ENCODE data around the gene RGP1. TPM values are rescaled to one million over a fixed set of nuclear protein-coding genes. Genes with fewer than 3 reads are reported as not detected.

The RGP1 gene
- total and polyA plus RNA-seq, 12 donors, result 6.4 to 41.2 (median 22.3) TPM

GRCh38 chr9:35757226-35757891, 8.3 kb downstream of the RGP1 start:
- WGBS, 4 donors, result 1 to 3% (median 2%) methylated on average over 15 to 20 of the region's 20 CpGs
- intact Hi-C loops (cut with DNase I), result no loop called here
- no peak for TF ChIP-seq POLR2A (IDR thresholded peaks at IDR 0.05)
- no peak for TF ChIP-seq CTCF (IDR thresholded peaks at IDR 0.05)

GRCh38 chr9:35757892-35758275, 8.8 kb downstream of the RGP1 start:
- H3K9me3 ChIP-seq (replicated peaks in 1 of 3), result no peaks in the 10 kb centered on the region
- no peak for TF ChIP-seq POLR2A (IDR thresholded peaks at IDR 0.05)
- no peak for DNase-seq
- H3K36me3 ChIP-seq (replicated peaks in 1 of 2), result peaks cover 0 to 16% of the 10 kb centered on the region in 2 donors
- no peaks in the 10 kb centered on the region for H3K27me3 ChIP-seq
- peak overlapping the region in 1 of 4 donors; percentile 67 for H3K4me3 ChIP-seq
- intact Hi-C loops (cut with DNase I), result no loop called here
- peak overlapping the region in 3 of 5 donors; percentile 17 to 86 (median 74) for H3K27ac ChIP-seq
- H3K4me1 ChIP-seq (replicated peaks in 1 of 2), result peaks cover 12 to 28% of the 10 kb centered on the region in 2 donors

More at GRCh38 chr9:35757226-35757891, 8.3 kb downstream of the RGP1 start:
- peak overlapping the region in 4 of 5 donors; percentile 74 to 91 (median 84) for H3K27ac ChIP-seq
- peak; percentile 45 to 79 (median 50) for DNase-seq
- peaks cover 12 to 28% of the 10 kb centered on the region in 2 donors for H3K4me1 ChIP-seq (replicated peaks in 1 of 2)
- no peaks in the 10 kb centered on the region for H3K27me3 ChIP-seq
- peaks cover 0 to 21% of the 10 kb centered on the region in 2 donors for H3K36me3 ChIP-seq (replicated peaks in 1 of 2)
- H3K4me3 ChIP-seq, result peak overlapping the region in 3 of 4 donors; percentile 12 to 67 (median 58)
- H3K9me3 ChIP-seq (replicated peaks in 1 of 3), result no peaks in the 10 kb centered on the region

- Histone ChIP-seq H3K4me3 (no peak overlapping the region), H3K4me1 (replicated peaks in 1 of 2) (peaks cover 12 to 28% of the 10 kb centered on the region in 2 donors), H3K27ac (peak overlapping the region in 2 of 5 donors; percentile 43 to 86), H3K9me3 (replicated peaks in 1 of 3) (no peaks in the 10 kb centered on the region), H3K27me3 (no peaks in the 10 kb centered on the region), H3K36me3 (replicated peaks in 1 of 2) (peaks cover 0 to 9% of the 10 kb centered on the region in 2 donors)
- no peak for TF ChIP-seq POLR2A (IDR thresholded peaks at IDR 0.05)
- TF ChIP-seq CTCF (IDR thresholded peaks at IDR 0.05), result no peak
- 41 to 48% (median 43%) methylated on average over 3 of the region's 3 CpGs for WGBS, 4 donors
- no peak for DNase-seq
- intact Hi-C loops (cut with DNase I), result no loop called here
These were observed 9.5 kb downstream of the RGP1 start for GRCh38 chr9:35758475-35759050.

- no peak overlapping the region for H3K27ac ChIP-seq
- no peaks in the 10 kb centered on the region for H3K36me3 ChIP-seq (replicated peaks in 1 of 2)
- peaks cover 12 to 28% of the 10 kb centered on the region in 2 donors for H3K4me1 ChIP-seq (replicated peaks in 1 of 2)
- H3K4me3 ChIP-seq, result no peak overlapping the region
- H3K9me3 ChIP-seq (replicated peaks in 1 of 3), result no peaks in the 10 kb centered on the region
- H3K27me3 ChIP-seq, result no peaks in the 10 kb centered on the region
- DNase-seq, result no peak
- intact Hi-C loops (cut with DNase I), result no loop called here
- TF ChIP-seq POLR2A (IDR thresholded peaks at IDR 0.05) (no peak), CTCF (IDR thresholded peaks at IDR 0.05) (no peak)
- 93 to 99% (median 96%) methylated on average over 4 of the region's 4 CpGs for WGBS, 4 donors
These were observed 10.7 kb downstream of the RGP1 start for GRCh38 chr9:35759795-35760194.

Measured in adrenal gland (tissue), 12 donors.